Body of pancreas (tissue), 4 donors: ENCODE data around the gene RNF14.

ENCODE experiments used
- CTCF ChIP-seq, 7 experiments: fragments of 450-650 bp in 4 of 7; fragments of 200-600 bp in 3 of 7; sonication (generic) in 3 of 7; IDR thresholded peaks; one replicate each; pipeline ENCODE4 v1.5.1; 2016 to 2019; ENCODE audit warnings: antibody characterized with exemption in 7 of 7
- POLR2A ChIP-seq, 3 donors: fragments of 450-650 bp; IDR thresholded peaks; one replicate each; pipeline ENCODE4 v1.6.1; 2016; ENCODE audit warnings: antibody characterized with exemption in 3 of 3, mild to moderate bottlenecking in 2 of 3

GRCh38 chr5:141960449-141961323, 8.2 kb upstream of the RNF14 start:
- TF ChIP-seq CTCF (IDR thresholded peaks at IDR 0.05) (peak; percentile 64 to 95 (median 89)), POLR2A (IDR thresholded peaks at IDR 0.05) (no peak)
